GM19099 (cell line): ENCODE data around the gene PSMA8.

Experiments used
- POLR2A ChIP-seq: IDR thresholded peaks from 3 replicates; pipeline ENCODE4 v1.6.1; 2011; ENCODE audit warnings: low read depth; ENCODE audit not compliant: insufficient read length; ENCODE audit errors: extremely low read depth

Gene PSMA8

DNA sequence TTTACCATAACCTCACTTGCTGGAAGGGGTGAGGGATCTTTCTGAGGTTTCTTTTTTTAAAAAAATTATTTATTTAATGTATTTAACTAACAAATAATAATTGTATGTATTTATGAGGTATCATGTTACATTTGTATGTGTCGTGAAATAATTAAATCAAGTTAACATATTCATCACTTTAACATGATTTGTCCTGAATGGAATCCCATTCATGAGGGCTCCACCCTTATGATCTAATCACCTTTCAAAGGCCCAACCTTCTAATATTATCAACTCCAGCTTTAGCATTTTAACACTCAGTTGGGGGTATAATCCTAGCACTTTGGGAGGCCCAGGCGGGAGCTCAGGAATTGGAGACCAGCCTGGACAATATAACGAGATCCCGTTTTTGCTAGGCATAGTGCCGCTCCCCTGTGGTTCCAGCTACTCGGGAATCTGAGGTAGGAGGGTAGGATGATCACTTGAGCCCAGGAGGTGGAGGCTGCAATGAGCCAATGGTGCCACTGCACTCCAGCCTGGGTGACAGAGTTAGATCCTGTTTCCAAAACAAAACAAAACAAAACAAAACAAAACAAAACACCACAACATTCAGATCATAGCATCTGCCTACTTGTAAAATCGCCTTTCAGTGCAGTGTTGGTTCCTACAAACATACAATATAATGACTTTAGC lies 91.5 kb downstream of the PSMA8 start:
- TF ChIP-seq POLR2A: no peak

DNA sequence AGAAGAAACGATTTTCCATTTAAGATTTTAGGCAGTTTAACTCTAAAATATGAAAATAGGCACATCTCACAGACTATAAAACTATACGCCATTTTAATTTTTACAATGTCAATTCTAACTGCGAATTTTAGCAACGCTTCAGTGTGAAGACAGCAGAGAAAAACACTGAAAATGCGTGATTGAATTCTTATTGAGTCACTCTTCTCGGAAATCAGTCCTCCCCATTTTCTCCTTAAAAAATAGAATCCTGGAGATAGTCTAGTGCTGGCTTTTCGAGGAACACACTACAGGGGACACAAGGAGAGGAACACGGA lies 92.2 kb downstream of the PSMA8 start:
- no peak for TF ChIP-seq POLR2A

DNA sequence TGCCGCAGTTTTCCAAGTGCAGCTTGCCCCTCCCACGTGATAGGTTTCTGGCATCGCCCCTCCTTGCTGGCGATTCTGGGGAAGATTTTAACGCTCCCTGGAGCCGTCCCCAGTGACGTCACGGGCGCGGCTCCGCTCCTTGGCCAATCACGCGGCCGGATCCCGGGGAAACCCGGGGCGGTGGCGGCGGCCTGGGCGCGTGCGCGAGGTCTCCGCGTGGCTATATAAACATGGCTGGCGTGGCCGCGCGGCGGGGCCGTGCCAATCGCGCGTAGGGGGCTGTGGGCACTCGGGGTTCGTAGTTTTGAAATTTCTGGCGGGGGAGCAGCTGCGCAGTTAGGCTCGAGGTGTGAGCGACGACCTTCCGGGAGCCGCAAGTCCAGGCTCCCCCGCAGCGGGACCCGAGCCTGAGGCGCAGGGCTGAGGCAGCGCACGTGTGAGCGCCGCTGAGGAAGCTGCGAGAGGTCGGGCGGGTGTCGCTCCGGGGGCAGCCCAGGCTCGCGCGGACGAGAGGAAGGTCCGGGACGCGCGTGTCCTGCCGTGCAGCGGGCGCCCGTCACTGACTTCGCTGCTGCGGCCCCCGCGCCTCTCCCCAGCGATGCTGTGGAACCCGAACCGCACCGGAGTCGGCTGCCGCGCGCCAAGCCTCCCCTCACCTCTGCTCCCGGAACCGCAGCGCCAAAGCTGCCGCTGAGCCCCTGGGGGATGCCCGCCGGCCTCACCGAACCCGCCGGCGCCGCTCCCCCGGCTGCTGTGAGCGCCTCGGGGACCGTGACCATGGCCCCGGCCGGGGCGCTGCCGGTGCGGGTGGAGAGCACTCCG lies 92.8 kb downstream of the PSMA8 start, which contains the start of gene TAF4B:
Gene TAF4B (plus strand): TSS at position 217 of the 822 bp plus-strand sequence. CDS start 489 bp downstream, at position 706.
- peak; percentile 92 for TF ChIP-seq POLR2A

DNA sequence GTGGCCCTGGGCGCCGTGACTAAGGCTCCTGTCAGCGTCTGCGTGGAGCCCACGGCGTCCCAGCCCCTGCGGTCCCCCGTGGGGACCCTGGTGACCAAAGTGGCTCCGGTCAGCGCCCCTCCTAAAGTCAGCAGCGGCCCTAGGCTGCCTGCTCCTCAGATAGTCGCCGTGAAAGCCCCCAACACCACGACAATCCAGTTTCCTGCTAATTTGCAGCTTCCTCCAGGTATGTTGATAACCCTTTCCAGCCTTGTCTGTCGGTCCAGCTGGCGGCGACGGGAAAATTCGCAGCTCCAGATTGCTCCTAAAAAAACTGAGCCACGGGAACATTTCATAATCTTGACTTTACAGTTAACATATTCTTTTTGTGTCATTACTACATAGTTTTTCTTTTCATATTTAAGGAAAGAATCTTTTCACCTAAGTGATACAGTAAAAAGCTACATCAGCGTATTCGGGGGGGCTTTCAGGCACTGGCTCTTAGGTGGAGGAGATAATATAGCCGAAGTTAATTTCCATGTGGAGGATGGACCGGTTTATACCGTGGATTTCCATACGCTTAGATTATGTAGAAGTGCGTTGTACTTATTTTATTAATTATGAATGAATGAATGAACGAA lies 93.5 kb downstream of the PSMA8 start:
- no peak for TF ChIP-seq POLR2A

DNA sequence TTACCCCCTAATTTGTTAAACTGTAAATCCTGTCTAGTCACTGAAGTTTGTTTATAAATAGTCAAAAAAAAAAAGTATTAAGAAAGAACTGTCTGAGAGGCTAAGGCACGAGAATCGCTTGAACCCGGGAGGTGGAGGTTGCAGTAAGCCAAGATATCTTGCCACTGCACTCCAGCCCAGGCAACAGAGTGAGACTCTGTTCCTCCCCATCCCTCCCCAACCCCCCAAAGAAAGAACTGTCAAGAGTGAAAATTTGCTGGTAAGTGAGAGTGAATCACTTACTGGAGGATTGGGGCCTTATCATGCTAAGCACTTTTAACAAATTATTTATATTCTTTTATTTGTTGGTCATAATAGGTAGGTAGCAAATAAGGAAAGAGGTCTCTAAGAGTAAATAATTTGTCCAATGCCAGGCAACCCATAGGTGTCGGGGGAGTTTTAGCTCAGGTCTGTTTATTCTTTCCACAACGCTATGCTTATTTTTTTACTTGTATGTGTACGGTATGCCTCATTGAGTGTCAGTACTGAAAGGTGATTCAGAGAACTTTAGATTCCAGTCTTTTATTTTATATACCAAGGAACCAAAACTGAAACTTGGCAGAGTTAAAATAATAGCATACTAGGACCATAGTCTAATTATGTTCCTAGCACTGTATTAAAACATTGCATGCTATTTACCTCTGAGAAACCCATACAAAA lies 95.0 kb downstream of the PSMA8 start:
- no peak for TF ChIP-seq POLR2A

DNA sequence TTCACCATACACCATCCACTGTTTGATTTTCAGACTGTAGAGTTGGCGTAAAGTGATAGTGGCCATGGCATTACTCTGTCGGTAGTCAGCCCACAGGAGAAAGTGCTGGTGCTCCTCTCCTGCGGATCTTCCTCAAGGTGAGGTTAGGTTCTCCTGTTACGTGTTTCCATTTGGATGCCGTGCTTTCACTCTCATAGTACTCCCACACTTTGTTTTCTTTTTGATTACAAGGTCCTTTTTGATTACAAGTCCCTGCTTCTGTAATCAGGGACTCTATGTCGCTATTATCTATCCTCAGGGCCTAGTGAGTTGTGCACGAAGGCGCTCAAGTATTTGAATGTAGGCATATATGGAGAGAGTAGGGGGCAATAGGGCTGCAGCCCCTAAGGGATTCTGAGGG lies 96.8 kb downstream of the PSMA8 start:
- TF ChIP-seq POLR2A: no peak

DNA sequence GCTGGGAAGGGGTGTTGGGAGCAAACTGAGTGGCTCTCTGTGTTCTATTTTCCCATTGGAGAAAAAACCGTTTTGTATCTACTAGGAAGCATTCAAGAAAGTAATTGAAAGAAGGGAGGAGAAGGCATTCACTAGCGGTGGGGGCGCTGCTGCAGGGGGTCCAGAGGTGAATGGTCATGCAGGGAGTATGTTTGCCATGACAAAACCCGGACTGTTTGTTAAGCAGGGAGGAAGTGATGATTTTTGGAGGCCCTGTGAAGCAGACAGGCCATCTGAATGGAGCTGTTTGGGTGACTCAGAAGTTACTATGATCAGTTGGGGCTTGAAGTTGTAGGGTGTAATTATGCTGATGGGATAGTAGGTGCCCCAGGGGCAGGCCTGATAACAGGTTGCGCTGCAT lies 99.5 kb downstream of the PSMA8 start:
- TF ChIP-seq POLR2A: no peak
